OCI-LY7 (cell line): ENCODE results near the gene GGTLC2.

ENCODE experiments used
- EZH2phosphoT487 ChIP-seq: fragments of 200-600 bp; sonication (generic); IDR thresholded peaks from 2 replicates; pipeline ENCODE4 v1.6.1; 2018; ENCODE audit warnings: low read depth, borderline replicate concordance, mild to moderate bottlenecking, mixed run types, antibody characterized with exemption, low read length, moderate library complexity, mixed read lengths
- TF ChIP-seq, protein P1 (sequence below): fragments of 200-600 bp; sonication (generic); conservative IDR thresholded peaks from 2 replicates; pipeline ENCODE4 v1.5.1; 2014; ENCODE audit warnings: mild to moderate bottlenecking, antibody characterized with exemption, low read length, moderate library complexity, mixed read lengths

DNA sequence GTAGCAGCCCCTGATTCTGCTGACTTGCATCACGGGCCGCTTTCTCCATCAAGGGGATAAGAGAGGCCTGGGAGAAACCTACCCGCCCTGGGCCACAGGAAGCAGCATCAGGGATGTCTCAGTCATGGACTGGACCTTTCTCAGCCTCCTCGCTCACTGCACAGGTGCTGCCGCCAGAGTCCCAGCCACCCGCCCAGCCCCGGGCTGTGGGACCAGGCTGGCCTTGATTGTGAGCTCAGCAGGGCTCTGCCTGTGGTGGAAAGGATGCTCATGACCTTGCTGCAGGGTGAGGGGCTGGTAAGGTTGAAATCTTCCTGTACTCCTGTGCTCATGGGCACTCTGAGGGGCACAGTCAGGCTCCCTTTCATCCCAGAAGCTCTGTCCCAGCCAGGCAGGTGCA is 26.0 kb upstream of the GGTLC2 start:
- TF ChIP-seq EZH2phosphoT487: no peak
- TF ChIP-seq, protein P1, sequence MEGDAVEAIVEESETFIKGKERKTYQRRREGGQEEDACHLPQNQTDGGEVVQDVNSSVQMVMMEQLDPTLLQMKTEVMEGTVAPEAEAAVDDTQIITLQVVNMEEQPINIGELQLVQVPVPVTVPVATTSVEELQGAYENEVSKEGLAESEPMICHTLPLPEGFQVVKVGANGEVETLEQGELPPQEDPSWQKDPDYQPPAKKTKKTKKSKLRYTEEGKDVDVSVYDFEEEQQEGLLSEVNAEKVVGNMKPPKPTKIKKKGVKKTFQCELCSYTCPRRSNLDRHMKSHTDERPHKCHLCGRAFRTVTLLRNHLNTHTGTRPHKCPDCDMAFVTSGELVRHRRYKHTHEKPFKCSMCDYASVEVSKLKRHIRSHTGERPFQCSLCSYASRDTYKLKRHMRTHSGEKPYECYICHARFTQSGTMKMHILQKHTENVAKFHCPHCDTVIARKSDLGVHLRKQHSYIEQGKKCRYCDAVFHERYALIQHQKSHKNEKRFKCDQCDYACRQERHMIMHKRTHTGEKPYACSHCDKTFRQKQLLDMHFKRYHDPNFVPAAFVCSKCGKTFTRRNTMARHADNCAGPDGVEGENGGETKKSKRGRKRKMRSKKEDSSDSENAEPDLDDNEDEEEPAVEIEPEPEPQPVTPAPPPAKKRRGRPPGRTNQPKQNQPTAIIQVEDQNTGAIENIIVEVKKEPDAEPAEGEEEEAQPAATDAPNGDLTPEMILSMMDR: no peak
